ENCODE measurements around the gene TRIML1.
"Not testable (repeated sequence)": the region's sequence is repeated elsewhere in the genome, so short reads cannot be mapped to it uniquely, and the experiment has no call there.

The TRIML1 gene

GRCh38 chr4:188154668-188155405 is 15.6 kb downstream of the TRIML1 start:
- no peak for DNase-seq

GRCh38 chr4:188158336-188158735 is 19.1 kb downstream of the TRIML1 start:
- DNase-seq: no peak

GRCh38 chr4:188159513-188160226 is 20.4 kb downstream of the TRIML1 start:
- not testable (repeated sequence) for DNase-seq

GRCh38 chr4:188160406-188160805 is 21.2 kb downstream of the TRIML1 start:
- DNase-seq: no peak

GRCh38 chr4:188161167-188161566 is 21.9 kb downstream of the TRIML1 start:
- DNase-seq: no peak

- DNase-seq: no peak
Observed at GRCh38 chr4:188162698-188163097, 23.5 kb downstream of the TRIML1 start.

- no peak for DNase-seq
Observed at GRCh38 chr4:188168726-188169373, 29.6 kb downstream of the TRIML1 start.

- DNase-seq: no peak
Observed at GRCh38 chr4:188171551-188171950, 32.3 kb downstream of the TRIML1 start.

- DNase-seq: no peak
Observed at GRCh38 chr4:188175288-188175687, 36.0 kb downstream of the TRIML1 start.

GRCh38 chr4:188177997-188178675 is 38.9 kb downstream of the TRIML1 start:
- no peak for DNase-seq

GRCh38 chr4:188178806-188179205 is 39.6 kb downstream of the TRIML1 start:
- DNase-seq: no peak

GRCh38 chr4:188187106-188187505 is 47.9 kb downstream of the TRIML1 start:
- DNase-seq: no peak

- no peak for DNase-seq
Observed at GRCh38 chr4:188190461-188190860, 51.2 kb downstream of the TRIML1 start.

GRCh38 chr4:188194421-188194820 is 55.2 kb downstream of the TRIML1 start:
- DNase-seq: no peak

GRCh38 chr4:188195389-188195985 is 56.2 kb downstream of the TRIML1 start:
- DNase-seq: no peak

GRCh38 chr4:188196134-188196735 is 57.0 kb downstream of the TRIML1 start:
- DNase-seq: no peak
